ENCODE measurements around the gene RNF182. TPM values are rescaled to one million over a fixed set of nuclear protein-coding genes. Genes with fewer than 3 reads are reported as not detected.
"Not testable (repeated sequence)": the region's sequence is repeated elsewhere in the genome, so short reads cannot be mapped to it uniquely, and the experiment has no call there.

The RNF182 gene
- polyA plus RNA-seq, 1 experiment: 1.4 TPM

DNA sequence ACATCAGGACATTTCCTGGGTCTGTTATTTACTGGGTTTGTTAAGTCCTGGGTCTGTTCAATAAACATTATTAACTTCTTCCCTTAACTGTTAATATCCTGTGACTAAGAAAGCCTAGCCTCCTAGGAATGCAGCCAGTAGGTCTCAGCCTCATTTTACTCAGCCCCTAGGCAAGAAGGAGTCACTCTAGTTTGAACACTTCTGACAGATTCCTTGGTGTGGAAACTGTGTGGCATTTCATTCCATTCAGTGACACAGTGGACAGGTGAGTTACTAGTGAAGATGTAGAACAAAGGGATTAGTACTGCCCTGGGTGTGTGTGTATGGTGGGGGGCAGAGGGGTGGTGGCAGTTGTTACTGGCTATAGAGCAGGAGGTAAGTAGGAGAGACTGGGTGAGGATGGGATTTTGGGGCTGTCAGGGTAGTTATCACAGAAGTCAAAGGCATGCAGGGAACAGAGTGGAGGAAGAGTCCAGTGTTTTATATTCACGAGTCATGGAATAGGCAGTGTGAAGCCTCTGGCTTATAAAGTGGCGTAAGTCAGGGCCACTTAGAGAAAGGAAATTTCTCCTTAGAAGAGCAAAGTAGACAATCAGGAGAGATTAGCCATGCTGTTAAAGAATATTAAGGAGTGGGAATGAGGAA, 28.4 kb downstream of the RNF182 start:
- POLR2A ChIA-PET: no interaction called here
- H3K27me3 ChIP-seq (ENCODE audit: control insufficient read depth, insufficient read depth, low read length): no peaks in the 10 kb centered on the region; the same call in 1 of the 2 replicates
- peak; percentile 20 for DNase-seq (ENCODE audit: low read depth)
- no peak overlapping the region for H3K4me3 ChIP-seq (ENCODE audit: low read depth, low read length)
- CTCF ChIA-PET: no interaction called here
- H3K36me3 ChIP-seq (ENCODE audit: control insufficient read depth, insufficient read depth, low read length): no peaks in the 10 kb centered on the region
- TF ChIP-seq, protein P1, sequence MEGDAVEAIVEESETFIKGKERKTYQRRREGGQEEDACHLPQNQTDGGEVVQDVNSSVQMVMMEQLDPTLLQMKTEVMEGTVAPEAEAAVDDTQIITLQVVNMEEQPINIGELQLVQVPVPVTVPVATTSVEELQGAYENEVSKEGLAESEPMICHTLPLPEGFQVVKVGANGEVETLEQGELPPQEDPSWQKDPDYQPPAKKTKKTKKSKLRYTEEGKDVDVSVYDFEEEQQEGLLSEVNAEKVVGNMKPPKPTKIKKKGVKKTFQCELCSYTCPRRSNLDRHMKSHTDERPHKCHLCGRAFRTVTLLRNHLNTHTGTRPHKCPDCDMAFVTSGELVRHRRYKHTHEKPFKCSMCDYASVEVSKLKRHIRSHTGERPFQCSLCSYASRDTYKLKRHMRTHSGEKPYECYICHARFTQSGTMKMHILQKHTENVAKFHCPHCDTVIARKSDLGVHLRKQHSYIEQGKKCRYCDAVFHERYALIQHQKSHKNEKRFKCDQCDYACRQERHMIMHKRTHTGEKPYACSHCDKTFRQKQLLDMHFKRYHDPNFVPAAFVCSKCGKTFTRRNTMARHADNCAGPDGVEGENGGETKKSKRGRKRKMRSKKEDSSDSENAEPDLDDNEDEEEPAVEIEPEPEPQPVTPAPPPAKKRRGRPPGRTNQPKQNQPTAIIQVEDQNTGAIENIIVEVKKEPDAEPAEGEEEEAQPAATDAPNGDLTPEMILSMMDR (IDR thresholded peaks at IDR 0.05; ENCODE audit: insufficient read depth, low read depth, low read length): no peak

DNA sequence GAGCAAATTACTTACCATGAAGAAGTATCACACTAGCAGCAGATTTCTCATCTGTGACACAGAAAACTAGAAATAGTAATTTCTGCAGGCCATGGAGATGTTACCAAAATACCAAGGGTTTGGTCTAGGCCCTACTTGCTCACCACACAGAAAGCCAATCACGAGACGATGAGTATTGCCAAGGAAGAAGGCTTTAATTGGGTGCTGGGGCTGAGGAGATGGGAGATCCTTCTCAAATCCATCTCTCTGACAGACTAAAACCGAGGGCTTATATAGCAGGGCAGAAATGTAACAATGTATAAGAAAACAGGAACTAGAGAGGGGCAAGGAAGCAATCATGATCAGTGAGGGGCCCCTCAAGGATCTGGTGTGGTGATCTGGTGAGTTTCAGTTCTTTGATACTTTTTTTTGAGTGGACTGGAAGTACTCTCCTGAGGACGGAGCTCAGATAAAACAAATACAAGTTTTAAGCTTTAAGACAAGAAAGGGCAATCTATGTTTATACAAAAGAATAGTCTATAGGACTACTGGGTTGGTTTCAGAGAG, 40.9 kb downstream of the RNF182 start:
- no peak overlapping the region for H3K4me3 ChIP-seq (ENCODE audit: low read depth, low read length)
- POLR2A ChIA-PET: no interaction called here
- CTCF ChIA-PET: no interaction called here
- no peaks in the 10 kb centered on the region for H3K27me3 ChIP-seq (ENCODE audit: control insufficient read depth, insufficient read depth, low read length)
- DNase-seq (ENCODE audit: low read depth): no peak
- no peaks in the 10 kb centered on the region for H3K36me3 ChIP-seq (ENCODE audit: control insufficient read depth, insufficient read depth, low read length)
- TF ChIP-seq, protein P1 (IDR thresholded peaks at IDR 0.05; ENCODE audit: insufficient read depth, low read depth, low read length): no peak

DNA sequence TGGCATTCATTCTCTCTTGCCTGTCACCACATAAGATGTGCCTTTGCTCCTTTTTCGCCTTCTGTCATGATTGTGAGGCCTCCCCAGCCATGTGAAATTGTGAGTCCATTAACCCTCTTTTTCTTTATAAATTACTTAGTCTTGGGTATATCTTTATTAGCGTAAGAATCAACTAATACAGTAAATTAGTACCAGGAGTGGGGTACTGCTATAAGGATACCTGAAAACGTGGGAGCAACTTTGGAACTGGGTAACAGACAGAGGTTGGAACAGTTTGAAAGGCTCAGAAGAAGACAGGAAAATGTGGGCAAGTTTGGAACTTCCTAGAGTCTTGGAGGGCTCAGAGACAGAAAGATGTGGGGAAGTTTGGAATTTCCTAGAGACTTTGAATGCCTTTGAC, 46.6 kb downstream of the RNF182 start:
- no peak for DNase-seq (ENCODE audit: low read depth)
- no peaks in the 10 kb centered on the region for H3K27me3 ChIP-seq (ENCODE audit: control insufficient read depth, insufficient read depth, low read length)
- no peaks in the 10 kb centered on the region for H3K36me3 ChIP-seq (ENCODE audit: control insufficient read depth, insufficient read depth, low read length)
- ChIA-PET POLR2A (no interaction called here), CTCF (no interaction called here)
- no peak overlapping the region for H3K4me3 ChIP-seq (ENCODE audit: low read depth, low read length)
- TF ChIP-seq, protein P1 (IDR thresholded peaks at IDR 0.05; ENCODE audit: insufficient read depth, low read depth, low read length): no peak

DNA sequence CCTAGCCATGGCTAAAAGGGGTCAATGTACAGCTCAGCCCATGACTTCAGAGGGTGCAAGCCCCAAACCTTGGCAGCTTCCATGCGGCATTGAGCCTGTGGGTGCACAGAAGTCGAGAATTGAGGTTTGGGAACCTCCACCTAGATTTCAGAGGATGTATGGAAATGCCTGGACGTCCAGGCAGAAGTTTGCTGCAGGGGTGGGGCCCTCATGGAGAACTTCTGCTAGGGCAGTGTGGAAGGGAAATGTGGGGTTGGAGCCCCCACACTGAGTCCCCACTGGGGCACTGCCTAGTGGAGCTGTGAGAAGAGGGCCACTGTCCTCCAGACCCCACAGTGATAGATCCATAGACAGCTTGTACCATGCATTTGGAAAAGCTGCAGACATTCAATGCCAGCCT, 47.9 kb downstream of the RNF182 start:
- H3K4me3 ChIP-seq (ENCODE audit: low read depth, low read length); H3K36me3 ChIP-seq (ENCODE audit: control insufficient read depth, insufficient read depth, low read length); POLR2A ChIA-PET; H3K27me3 ChIP-seq (ENCODE audit: control insufficient read depth, insufficient read depth, low read length); DNase-seq (ENCODE audit: low read depth): not testable (repeated sequence)
- CTCF ChIA-PET: interaction anchor here (0.7 kb wide), 1 partner anchor 986 kb away, joined by 3 read pairs; no protein-coding TSS in a partner anchor

DNA sequence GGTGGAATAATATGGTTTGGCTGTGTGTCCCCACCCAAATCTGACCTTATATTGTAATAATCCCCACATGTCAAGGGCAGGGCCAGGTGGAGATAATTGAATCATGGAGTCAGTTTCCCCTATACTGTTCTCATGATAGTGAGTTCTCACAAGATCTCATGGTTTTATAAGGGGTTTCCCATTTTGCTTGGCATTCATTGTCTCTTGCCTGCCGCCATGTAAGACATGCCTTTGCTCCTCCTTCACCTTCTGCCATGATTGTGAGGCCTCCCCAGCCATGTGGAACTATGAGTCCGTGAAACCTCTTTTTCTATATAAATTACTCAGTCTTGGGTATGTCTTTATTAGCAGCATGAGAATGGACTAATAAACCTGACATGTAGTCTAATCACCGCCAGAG, 48.7 kb downstream of the RNF182 start:
- POLR2A ChIA-PET; H3K27me3 ChIP-seq (ENCODE audit: control insufficient read depth, insufficient read depth, low read length); DNase-seq (ENCODE audit: low read depth); H3K36me3 ChIP-seq (ENCODE audit: control insufficient read depth, insufficient read depth, low read length); H3K4me3 ChIP-seq (ENCODE audit: low read depth, low read length); CTCF ChIA-PET: not testable (repeated sequence)

DNA sequence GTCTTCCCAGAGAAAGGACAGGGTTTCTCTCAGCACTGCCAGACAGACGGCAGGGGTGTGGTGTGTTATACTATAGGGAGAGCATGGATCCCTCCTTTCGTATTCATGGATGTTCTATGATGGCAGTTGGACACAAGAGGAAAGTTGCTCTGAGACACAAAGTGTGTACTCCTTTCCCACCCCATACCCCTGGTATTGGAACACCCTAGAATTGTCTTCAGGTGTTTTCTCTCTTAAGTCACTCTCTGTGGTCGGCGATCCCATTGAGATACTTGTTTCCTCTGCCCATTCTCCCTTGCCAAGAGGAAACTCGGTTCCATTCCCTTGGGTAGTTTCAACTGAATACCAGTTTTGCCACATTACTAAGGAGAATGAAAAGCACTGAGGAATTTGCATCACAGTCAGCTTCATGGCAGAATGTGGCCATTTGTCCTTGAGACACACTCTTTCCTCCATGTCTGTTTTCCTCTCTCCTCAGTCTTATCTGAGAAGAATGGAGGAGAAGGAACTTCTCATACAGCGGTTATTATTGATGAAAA, 53.4 kb downstream of the RNF182 start:
- Histone ChIP-seq H3K36me3 (ENCODE audit: control insufficient read depth, insufficient read depth, low read length) (no peaks in the 10 kb centered on the region), H3K27me3 (ENCODE audit: control insufficient read depth, insufficient read depth, low read length) (no peaks in the 10 kb centered on the region), H3K4me3 (ENCODE audit: low read depth, low read length) (no peak overlapping the region)
- TF ChIP-seq, protein P1 (IDR thresholded peaks at IDR 0.05; ENCODE audit: insufficient read depth, low read depth, low read length): no peak
- DNase-seq (ENCODE audit: low read depth): no peak
- ChIA-PET POLR2A (no interaction called here), CTCF (interaction anchor here (0.9 kb wide), 1 partner anchor 55 kb away, joined by 3 read pairs; no protein-coding TSS in a partner anchor)
